ENCODE results near the gene ZFHX2.
A peak's percentile ranks its signal among the peaks of the same experiment; 100 is the strongest.

ZFHX2 gene

GRCh38 chr14:23529016-23529415, 22.5 kb downstream of the ZFHX2 start:
- TF ChIP-seq, protein P1, sequence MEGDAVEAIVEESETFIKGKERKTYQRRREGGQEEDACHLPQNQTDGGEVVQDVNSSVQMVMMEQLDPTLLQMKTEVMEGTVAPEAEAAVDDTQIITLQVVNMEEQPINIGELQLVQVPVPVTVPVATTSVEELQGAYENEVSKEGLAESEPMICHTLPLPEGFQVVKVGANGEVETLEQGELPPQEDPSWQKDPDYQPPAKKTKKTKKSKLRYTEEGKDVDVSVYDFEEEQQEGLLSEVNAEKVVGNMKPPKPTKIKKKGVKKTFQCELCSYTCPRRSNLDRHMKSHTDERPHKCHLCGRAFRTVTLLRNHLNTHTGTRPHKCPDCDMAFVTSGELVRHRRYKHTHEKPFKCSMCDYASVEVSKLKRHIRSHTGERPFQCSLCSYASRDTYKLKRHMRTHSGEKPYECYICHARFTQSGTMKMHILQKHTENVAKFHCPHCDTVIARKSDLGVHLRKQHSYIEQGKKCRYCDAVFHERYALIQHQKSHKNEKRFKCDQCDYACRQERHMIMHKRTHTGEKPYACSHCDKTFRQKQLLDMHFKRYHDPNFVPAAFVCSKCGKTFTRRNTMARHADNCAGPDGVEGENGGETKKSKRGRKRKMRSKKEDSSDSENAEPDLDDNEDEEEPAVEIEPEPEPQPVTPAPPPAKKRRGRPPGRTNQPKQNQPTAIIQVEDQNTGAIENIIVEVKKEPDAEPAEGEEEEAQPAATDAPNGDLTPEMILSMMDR (IDR thresholded peaks at IDR 0.05; ENCODE audit: low read depth, low read length) = no peak
- DNase-seq = no peak
- no peaks in the 10 kb centered on the region for H3K27me3 ChIP-seq
- H3K4me1 ChIP-seq = no peaks in the 10 kb centered on the region
- H3K4me3 ChIP-seq (ENCODE audit: low read depth, low read length) = no peak overlapping the region
- no peaks in the 10 kb centered on the region; the same call in 1 of the 2 replicates for H3K36me3 ChIP-seq
- no peaks in the 10 kb centered on the region for H3K9me3 ChIP-seq

GRCh38 chr14:23528555-23528954, 23.0 kb downstream of the ZFHX2 start:
- TF ChIP-seq, protein P1 (IDR thresholded peaks at IDR 0.05; ENCODE audit: low read depth, low read length) = peak; percentile 32
- H3K36me3 ChIP-seq = no peaks in the 10 kb centered on the region; the same call in 1 of the 2 replicates
- no peaks in the 10 kb centered on the region for H3K4me1 ChIP-seq
- H3K4me3 ChIP-seq (ENCODE audit: low read depth, low read length) = no peak overlapping the region
- H3K9me3 ChIP-seq = no peaks in the 10 kb centered on the region
- DNase-seq = no peak
- H3K27me3 ChIP-seq = no peaks in the 10 kb centered on the region

DNA sequence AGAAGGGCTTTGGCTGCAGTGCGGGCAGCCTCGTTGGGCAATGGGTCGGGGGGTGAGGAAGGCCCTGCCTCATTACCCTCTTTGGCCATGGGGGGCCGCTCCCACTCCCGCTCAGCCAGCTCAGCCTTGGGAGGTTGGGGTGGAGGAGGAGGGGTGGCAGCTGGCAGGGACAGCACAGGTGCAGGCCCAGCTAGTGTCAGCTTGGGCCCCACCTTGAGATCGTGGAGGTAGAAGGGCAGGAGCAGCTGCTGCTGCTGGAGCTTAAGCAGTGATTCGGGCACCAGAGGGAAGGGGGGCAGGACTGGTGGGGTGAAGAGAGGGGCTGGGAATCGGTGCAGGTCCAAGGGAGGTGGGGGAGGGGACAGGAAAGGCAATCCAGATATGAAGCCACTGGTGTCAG, 26.0 kb downstream of the ZFHX2 start:
- TF ChIP-seq, protein P1 (IDR thresholded peaks at IDR 0.05; ENCODE audit: low read depth, low read length) = no peak
- Histone ChIP-seq H3K4me3 (ENCODE audit: low read depth, low read length) (no peak overlapping the region), H3K27me3 (no peaks in the 10 kb centered on the region), H3K4me1 (no peaks in the 10 kb centered on the region), H3K9me3 (no peaks in the 10 kb centered on the region), H3K36me3 (no peaks in the 10 kb centered on the region; the same call in 1 of the 2 replicates)
- no peak for DNase-seq

DNA sequence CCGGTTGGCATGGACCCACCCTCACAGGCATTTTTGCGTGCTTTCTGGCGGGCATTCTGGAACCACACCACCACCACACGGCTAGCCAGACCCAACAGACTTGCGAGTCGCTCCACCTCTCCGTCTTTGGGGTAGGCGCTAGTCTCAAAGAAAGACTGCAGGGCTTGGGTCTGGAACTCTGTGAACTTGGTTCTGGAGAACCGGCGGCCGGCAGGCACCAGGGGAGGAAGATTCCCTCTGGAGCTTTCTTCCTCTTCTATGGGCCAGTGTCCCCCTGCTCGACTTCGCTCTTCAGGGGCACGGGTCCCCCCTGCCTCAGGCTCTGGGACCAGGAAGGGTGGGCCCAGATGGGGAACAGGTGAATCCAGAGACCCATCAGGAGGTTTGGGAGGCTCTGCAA, 26.6 kb downstream of the ZFHX2 start:
- Histone ChIP-seq H3K36me3 (no peaks in the 10 kb centered on the region; the same call in 1 of the 2 replicates), H3K4me3 (ENCODE audit: low read depth, low read length) (no peak overlapping the region), H3K4me1 (no peaks in the 10 kb centered on the region), H3K9me3 (no peaks in the 10 kb centered on the region), H3K27me3 (no peaks in the 10 kb centered on the region)
- TF ChIP-seq, protein P1 (IDR thresholded peaks at IDR 0.05; ENCODE audit: low read depth, low read length) = no peak
- DNase-seq = no peak

DNA sequence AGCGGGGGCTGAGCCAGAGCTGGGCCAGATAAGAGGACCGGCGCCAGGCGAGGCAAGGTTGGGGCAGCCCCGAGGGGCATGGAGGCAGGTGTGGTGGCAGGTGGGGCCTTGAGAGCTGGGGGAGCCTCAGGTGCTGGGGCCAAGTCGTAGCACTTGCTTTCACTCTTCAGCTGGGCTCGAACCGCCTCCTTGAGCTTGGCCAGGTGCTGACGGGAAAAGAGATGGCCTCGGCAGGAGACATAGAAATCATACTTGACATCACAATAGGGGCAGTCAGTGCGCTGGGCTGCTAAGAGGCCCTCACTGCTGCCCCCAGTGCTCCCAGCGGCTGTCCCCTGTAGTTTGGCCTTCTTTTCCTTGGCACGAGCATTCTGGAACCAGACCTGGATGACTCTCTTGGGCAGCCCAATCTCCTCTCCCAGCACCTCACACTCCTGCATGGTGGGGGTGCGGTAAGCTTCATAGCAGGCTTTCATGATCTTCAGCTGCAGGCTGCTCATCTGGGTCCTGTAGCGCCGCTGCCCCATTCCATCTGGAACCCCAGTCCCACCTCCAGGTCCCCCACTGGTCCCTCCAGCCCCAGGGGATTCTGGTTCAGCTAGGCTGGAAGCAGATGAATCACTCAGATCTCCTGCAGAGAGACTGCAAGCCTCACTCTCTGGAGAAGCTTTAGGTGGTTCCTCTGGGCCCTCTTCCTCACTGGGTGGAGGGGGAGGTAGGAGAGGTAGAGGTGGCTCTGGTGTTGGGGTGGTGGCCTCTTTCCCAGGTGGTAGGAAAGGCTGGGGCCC, 28.1 kb downstream of the ZFHX2 start:
- no peaks in the 10 kb centered on the region; the same call in 1 of the 2 replicates for H3K36me3 ChIP-seq
- H3K4me1 ChIP-seq = no peaks in the 10 kb centered on the region
- H3K4me3 ChIP-seq (ENCODE audit: low read depth, low read length) = no peak overlapping the region
- TF ChIP-seq, protein P1 (IDR thresholded peaks at IDR 0.05; ENCODE audit: low read depth, low read length) = no peak
- H3K27me3 ChIP-seq = no peaks in the 10 kb centered on the region
- H3K9me3 ChIP-seq = no peaks in the 10 kb centered on the region
- no peak for DNase-seq

- no peak overlapping the region for H3K4me3 ChIP-seq (ENCODE audit: low read depth, low read length)
- no peak for DNase-seq
- H3K4me1 ChIP-seq = no peaks in the 10 kb centered on the region
- no peaks in the 10 kb centered on the region for H3K9me3 ChIP-seq
- TF ChIP-seq, protein P1 (IDR thresholded peaks at IDR 0.05; ENCODE audit: low read depth, low read length) = no peak
- no peaks in the 10 kb centered on the region; the same call in 1 of the 2 replicates for H3K36me3 ChIP-seq
- H3K27me3 ChIP-seq = no peaks in the 10 kb centered on the region
Measured at GRCh38 chr14:23522643-23523198, 28.8 kb downstream of the ZFHX2 start.
